DMS 273 (cell line): ENCODE measurements around the gene PGPEP1.
A peak's percentile ranks its signal among the peaks of the same experiment; 100 is the strongest.
"Not testable (repeated sequence)": the region's sequence is repeated elsewhere in the genome, so short reads cannot be mapped to it uniquely, and the experiment has no call there.

Source experiments
- DNase-seq: peaks from one replicate; lab custom pipeline; 2025; ENCODE audit not compliant: unreplicated experiment; lab: John Stamatoyannopoulos, UW

Gene PGPEP1

GRCh38 chr19:18363787-18364186, 23.4 kb downstream of the PGPEP1 start:
- DNase-seq: peak; percentile 53

- not testable (repeated sequence) for DNase-seq
Observed at GRCh38 chr19:18364277-18364825, 24.0 kb downstream of the PGPEP1 start.

GRCh38 chr19:18364826-18365528, 24.6 kb downstream of the PGPEP1 start:
- DNase-seq: peak; percentile 94

- no peak for DNase-seq
Observed at GRCh38 chr19:18366021-18366435, 25.6 kb downstream of the PGPEP1 start.

GRCh38 chr19:18368504-18369222, 28.3 kb downstream of the PGPEP1 start:
- no peak for DNase-seq

GRCh38 chr19:18373407-18373891, 33.1 kb downstream of the PGPEP1 start:
- no peak for DNase-seq

GRCh38 chr19:18373892-18374629, 33.7 kb downstream of the PGPEP1 start:
- peak; percentile 56 for DNase-seq

GRCh38 chr19:18377026-18377425, 36.6 kb downstream of the PGPEP1 start:
- DNase-seq: no peak

GRCh38 chr19:18379803-18380747, 39.7 kb downstream of the PGPEP1 start:
- DNase-seq: peak; percentile 86

GRCh38 chr19:18380843-18381242, 40.4 kb downstream of the PGPEP1 start:
- DNase-seq: no peak

- not testable (repeated sequence) for DNase-seq
Observed at GRCh38 chr19:18383622-18384021, 43.2 kb downstream of the PGPEP1 start.

- no peak for DNase-seq
Observed at GRCh38 chr19:18384775-18385174, 44.4 kb downstream of the PGPEP1 start.

- no peak for DNase-seq
Observed at GRCh38 chr19:18385359-18385674, 44.9 kb downstream of the PGPEP1 start.

- peak; percentile 48 for DNase-seq
Observed at GRCh38 chr19:18385675-18386542, 45.5 kb downstream of the PGPEP1 start, which contains the start of gene GDF15. TSS of gene GDF15 (plus strand) at chr19:18386158. CDS start at chr19:18386190, 32 bp downstream.

- no peak for DNase-seq
Observed at GRCh38 chr19:18386543-18387271, 46.3 kb downstream of the PGPEP1 start.

GRCh38 chr19:18388100-18388959, 47.9 kb downstream of the PGPEP1 start:
- DNase-seq: peak; percentile 91

- no peak for DNase-seq
Observed at GRCh38 chr19:18388960-18389725, 48.7 kb downstream of the PGPEP1 start.
